CD8-positive, alpha-beta memory T cell (primary cell): ENCODE measurements around the gene ATP11A. TPM values are rescaled to one million over a fixed set of nuclear protein-coding genes. Genes with fewer than 3 reads are reported as not detected.

ENCODE experiments used
- CTCF ChIA-PET: fragments of 350-600 bp; sonication (Branson Sonifier 250); formaldehyde crosslinking; loops from one replicate; lab custom pipeline; 2021; ENCODE audit warnings: antibody characterized with exemption; lab: Charles Lee
- POLR2A ChIA-PET: fragments of 350-600 bp; sonication (Branson Sonifier 250); formaldehyde crosslinking; loops from one replicate; lab custom pipeline; 2021; ENCODE audit warnings: antibody characterized with exemption; lab: Charles Lee
- DNase-seq, 5 donors: peaks; one replicate each; pipeline versions ENCODE4 v3.0.0 to v3.0.0-alpha.2; 2020 to 2022; ENCODE audit warnings: mixed read lengths in 1 of 5
- H3K27ac ChIP-seq: one replicate; pipeline ENCODE4 v1.7.0; 2013; ENCODE audit warnings: low read depth, mild to moderate bottlenecking, low read length, moderate library complexity
- H3K27me3 ChIP-seq: 2 replicates; pipeline ENCODE4 v1.7.0; 2013; ENCODE audit warnings: low read length, mild to moderate bottlenecking; ENCODE audit not compliant: insufficient read depth, poor library complexity, severe bottlenecking
- H3K36me3 ChIP-seq: 2 replicates; pipeline ENCODE4 v1.7.0; 2013; ENCODE audit warnings: mild to moderate bottlenecking, low read length, moderate library complexity; ENCODE audit not compliant: insufficient read depth
- H3K4me1 ChIP-seq: 2 replicates; pipeline ENCODE4 v1.7.0; 2013; ENCODE audit warnings: mild to moderate bottlenecking, low read length, moderate library complexity; ENCODE audit not compliant: insufficient read depth
- H3K4me3 ChIP-seq: 2 replicates; pipeline ENCODE4 v1.7.0; 2013; ENCODE audit warnings: mild to moderate bottlenecking, low read length
- H3K9me3 ChIP-seq: 2 replicates; pipeline ENCODE4 v1.7.0; 2013; ENCODE audit warnings: mild to moderate bottlenecking, low read length
- H3K27ac Mint-ChIP-seq, 8 donors: one replicate each; pipeline ENCODE4 v1.8.0; 2020 to 2021; ENCODE audit warnings: mixed read lengths in 8 of 8, mild to moderate bottlenecking in 6 of 8, inconsistent platforms in 3 of 8, moderate library complexity in 3 of 8
- H3K27me3 Mint-ChIP-seq, 2 donors: one replicate each; pipeline ENCODE4 v1.8.0; 2020 to 2021; ENCODE audit warnings: mixed read lengths in 2 of 2, mild to moderate bottlenecking in 1 of 2, moderate library complexity in 1 of 2
- H3K36me3 Mint-ChIP-seq, 3 donors: one replicate each; pipeline ENCODE4 v1.8.0; 2020 to 2021; ENCODE audit warnings: mixed read lengths in 3 of 3, inconsistent platforms in 1 of 3, mild to moderate bottlenecking in 1 of 3
- H3K4me1 Mint-ChIP-seq, 3 donors: one replicate each; pipeline ENCODE4 v1.8.0; 2020 to 2021; ENCODE audit warnings: mixed read lengths in 3 of 3, inconsistent platforms in 1 of 3, mild to moderate bottlenecking in 1 of 3
- H3K4me3 Mint-ChIP-seq, 7 donors: one replicate each; pipeline ENCODE4 v1.8.0; 2020 to 2021; ENCODE audit warnings: mixed read lengths in 7 of 7, mild to moderate bottlenecking in 6 of 7, moderate library complexity in 4 of 7, inconsistent platforms in 2 of 7
- H3K9me3 Mint-ChIP-seq, 5 donors: one replicate each; pipeline ENCODE4 v1.8.0; 2020 to 2022; ENCODE audit warnings: mixed read lengths in 5 of 5, mild to moderate bottlenecking in 3 of 5, moderate library complexity in 2 of 5, inconsistent platforms in 1 of 5
- polyA plus RNA-seq: library from polyadenylated mRNA; unstranded; fragments of 300-500 nt; fragmentation: Illumina TruSeq; gene quantifications from one replicate; pipeline ENCODE4 v1.2.3, GENCODE V29; 2021
- total RNA-seq, 2 experiments: library from RNA; stranded (reverse); gene quantifications; one replicate each; pipeline ENCODE4 v1.2.3, GENCODE V29; 2021

Gene ATP11A
- total and polyA plus RNA-seq, 3 experiments from 2014 or later, result 4.5 to 34.6 (median 34.0) TPM

DNA sequence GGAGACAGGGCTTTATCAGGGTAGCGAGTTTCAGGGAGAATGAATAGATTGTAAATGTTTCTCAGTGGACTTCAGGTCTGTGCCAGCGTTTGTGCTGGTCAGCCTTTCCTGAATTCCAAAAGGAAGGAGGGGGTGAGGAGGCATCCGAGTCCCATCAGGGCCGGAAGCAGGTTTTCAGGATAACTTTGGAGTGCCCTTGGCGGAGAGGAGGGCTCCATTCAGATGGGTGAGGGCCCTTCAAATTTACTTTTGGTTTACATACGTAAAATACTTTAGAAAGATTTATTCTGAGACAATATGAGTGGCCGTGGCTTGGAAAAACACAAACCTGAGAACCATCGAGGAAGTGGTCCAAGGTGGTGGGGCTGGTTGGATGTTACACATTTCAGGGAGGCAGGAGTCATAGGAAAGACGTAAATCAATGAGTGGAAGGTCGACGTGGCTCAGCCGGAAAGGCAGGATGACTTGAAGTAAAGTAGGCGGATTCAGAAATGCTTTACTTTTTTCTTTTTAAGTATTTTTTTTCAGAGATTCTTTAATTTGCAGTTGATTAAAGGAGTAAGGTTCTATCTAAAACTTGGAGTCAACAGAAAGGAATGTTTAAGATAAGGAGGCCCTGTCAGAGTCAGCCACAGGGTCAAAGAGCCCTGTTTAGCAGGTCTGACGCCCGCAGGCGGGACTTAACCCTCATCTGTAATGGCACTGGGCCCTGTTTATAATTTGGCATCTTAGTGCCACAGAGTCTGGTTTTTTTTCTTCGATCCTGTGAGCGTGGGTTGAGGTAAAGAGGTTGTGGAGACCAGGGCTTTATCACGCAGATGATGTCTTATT is 32.8 kb downstream of the ATP11A start:
- H3K27ac Mint-ChIP-seq, result peak overlapping the region in 4 of 8 donors; percentile 16 to 83 (median 69)
- no peaks in the 10 kb centered on the region for H3K9me3 Mint-ChIP-seq
- no peak for DNase-seq
- POLR2A ChIA-PET, result no interaction called here
- no peaks in the 10 kb centered on the region for H3K36me3 ChIP-seq
- no peaks in the 10 kb centered on the region for H3K27me3 ChIP-seq
- H3K4me3 Mint-ChIP-seq, result no peak overlapping the region
- H3K36me3 Mint-ChIP-seq, result peaks cover 0 to 7% (median 4%) of the 10 kb centered on the region in 3 donors
- no peak overlapping the region for H3K4me3 ChIP-seq
- H3K27me3 Mint-ChIP-seq, result peaks cover 0 to 1% of the 10 kb centered on the region in 2 donors
- H3K27ac ChIP-seq, result no peak overlapping the region
- H3K4me1 Mint-ChIP-seq, result peaks cover 26 to 44% (median 28%) of the 10 kb centered on the region in 3 donors
- CTCF ChIA-PET, result no interaction called here
- no peaks in the 10 kb centered on the region for H3K9me3 ChIP-seq
- H3K4me1 ChIP-seq, result peaks cover 14% of the 10 kb centered on the region

GRCh38 chr13:112723771-112724170 is 33.9 kb downstream of the ATP11A start:
- Histone ChIP-seq H3K4me3 (no peak overlapping the region), H3K9me3 (no peaks in the 10 kb centered on the region), H3K4me1 (peaks cover 14% of the 10 kb centered on the region), H3K36me3 (no peaks in the 10 kb centered on the region), H3K27me3 (no peaks in the 10 kb centered on the region), H3K27ac (no peak overlapping the region)
- Mint-ChIP-seq H3K9me3 (no peaks in the 10 kb centered on the region), H3K4me1 (peaks cover 26 to 44% (median 28%) of the 10 kb centered on the region in 3 donors), H3K36me3 (peaks cover 0 to 7% (median 3%) of the 10 kb centered on the region in 3 donors), H3K27ac (no peak overlapping the region), H3K4me3 (no peak overlapping the region), H3K27me3 (peaks cover 0 to 1% of the 10 kb centered on the region in 2 donors)
- DNase-seq, result no peak
- POLR2A ChIA-PET, result no interaction called here
- CTCF ChIA-PET, result no interaction called here

DNA sequence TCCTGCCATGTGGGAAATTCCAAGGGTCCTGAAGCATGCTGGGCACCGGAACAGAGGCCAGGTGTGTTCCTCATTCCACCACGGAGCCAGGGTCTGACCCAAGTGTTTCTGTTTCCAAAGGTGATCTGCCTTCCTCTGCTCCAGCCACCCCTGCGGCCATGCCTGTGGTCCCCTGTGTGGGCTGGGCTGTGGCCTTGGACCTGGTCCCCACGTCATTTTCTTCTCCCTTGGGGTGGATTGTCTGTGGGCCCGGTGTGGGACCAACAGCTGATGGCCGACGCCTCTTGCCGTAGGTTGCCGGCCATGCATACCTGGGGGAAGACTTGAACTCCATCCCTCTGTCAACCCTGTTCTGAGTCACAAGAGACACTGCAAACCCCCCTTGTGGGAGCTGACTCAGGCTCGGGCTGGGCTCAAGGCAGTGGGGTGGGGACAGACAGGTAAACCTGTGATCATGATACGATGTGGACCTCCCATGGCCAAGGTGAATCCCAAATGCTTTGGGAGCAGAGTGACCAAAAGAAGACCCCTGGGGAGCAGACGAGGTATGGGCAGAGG is 35.0 kb downstream of the ATP11A start:
- CTCF ChIA-PET, result no interaction called here

DNA sequence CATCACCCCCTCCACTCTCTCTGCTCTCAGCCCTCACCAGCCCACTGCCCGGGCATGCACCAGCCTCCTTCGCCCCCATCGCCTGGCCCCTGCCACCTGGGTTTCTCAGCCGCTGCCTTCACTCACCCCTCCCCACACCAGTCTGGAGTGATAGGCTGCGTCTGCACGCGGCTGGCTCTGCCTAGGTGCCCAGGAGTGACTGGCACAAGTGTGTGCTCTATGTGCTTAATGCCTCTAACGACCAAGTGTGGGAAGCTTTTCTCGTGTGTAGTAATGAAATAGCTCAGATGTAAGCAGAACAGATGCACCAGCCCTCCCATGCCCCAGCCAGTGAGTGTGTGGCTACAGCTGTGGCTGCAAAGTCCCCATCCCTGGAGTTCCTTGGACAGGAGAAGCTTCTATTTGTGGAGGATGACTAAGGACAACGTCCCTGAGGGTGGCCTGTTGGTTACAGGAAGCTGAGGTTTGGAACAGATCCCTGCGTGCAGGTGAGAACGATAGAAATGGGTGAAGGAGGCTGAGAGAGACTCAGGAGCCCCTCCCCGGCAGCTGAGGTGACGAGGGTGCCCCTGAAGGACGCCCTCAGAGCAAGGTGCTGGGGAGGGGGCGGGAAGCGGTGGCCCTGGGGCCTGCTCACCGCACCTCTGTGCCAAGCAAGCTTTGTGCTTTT is 35.6 kb downstream of the ATP11A start:
- POLR2A ChIA-PET, result no interaction called here
- Histone ChIP-seq H3K9me3 (no peaks in the 10 kb centered on the region), H3K27ac (no peak overlapping the region), H3K4me3 (no peak overlapping the region), H3K27me3 (no peaks in the 10 kb centered on the region), H3K4me1 (peaks cover 14% of the 10 kb centered on the region), H3K36me3 (no peaks in the 10 kb centered on the region)
- Mint-ChIP-seq H3K36me3 (peaks cover 0 to 2% (median 0%) of the 10 kb centered on the region in 3 donors), H3K4me1 (peaks cover 26 to 44% (median 28%) of the 10 kb centered on the region in 3 donors), H3K27ac (peak overlapping the region in 4 of 8 donors; percentile 11 to 83 (median 74)), H3K27me3 (peaks cover 0 to 1% of the 10 kb centered on the region in 2 donors), H3K9me3 (no peaks in the 10 kb centered on the region), H3K4me3 (peak overlapping the region in 5 of 7 donors; percentile 5 to 55 (median 44))
- CTCF ChIA-PET, result no interaction called here
- DNase-seq, result peak in 1 of 5 donors; percentile 3

More for the DNA sequence above, 35.0 kb downstream of the ATP11A start:
- Mint-ChIP-seq H3K4me1 (peaks cover 26 to 44% (median 28%) of the 10 kb centered on the region in 3 donors), H3K27ac (no peak overlapping the region), H3K36me3 (peaks cover 0 to 4% (median 0%) of the 10 kb centered on the region in 3 donors), H3K4me3 (no peak overlapping the region), H3K9me3 (no peaks in the 10 kb centered on the region), H3K27me3 (peaks cover 0 to 1% of the 10 kb centered on the region in 2 donors)
- POLR2A ChIA-PET, result no interaction called here
- H3K27me3 ChIP-seq, result no peaks in the 10 kb centered on the region
- DNase-seq, result no peak
- no peaks in the 10 kb centered on the region for H3K9me3 ChIP-seq
- no peaks in the 10 kb centered on the region for H3K36me3 ChIP-seq
- H3K27ac ChIP-seq, result no peak overlapping the region
- H3K4me1 ChIP-seq, result peaks cover 14% of the 10 kb centered on the region
- H3K4me3 ChIP-seq, result no peak overlapping the region

DNA sequence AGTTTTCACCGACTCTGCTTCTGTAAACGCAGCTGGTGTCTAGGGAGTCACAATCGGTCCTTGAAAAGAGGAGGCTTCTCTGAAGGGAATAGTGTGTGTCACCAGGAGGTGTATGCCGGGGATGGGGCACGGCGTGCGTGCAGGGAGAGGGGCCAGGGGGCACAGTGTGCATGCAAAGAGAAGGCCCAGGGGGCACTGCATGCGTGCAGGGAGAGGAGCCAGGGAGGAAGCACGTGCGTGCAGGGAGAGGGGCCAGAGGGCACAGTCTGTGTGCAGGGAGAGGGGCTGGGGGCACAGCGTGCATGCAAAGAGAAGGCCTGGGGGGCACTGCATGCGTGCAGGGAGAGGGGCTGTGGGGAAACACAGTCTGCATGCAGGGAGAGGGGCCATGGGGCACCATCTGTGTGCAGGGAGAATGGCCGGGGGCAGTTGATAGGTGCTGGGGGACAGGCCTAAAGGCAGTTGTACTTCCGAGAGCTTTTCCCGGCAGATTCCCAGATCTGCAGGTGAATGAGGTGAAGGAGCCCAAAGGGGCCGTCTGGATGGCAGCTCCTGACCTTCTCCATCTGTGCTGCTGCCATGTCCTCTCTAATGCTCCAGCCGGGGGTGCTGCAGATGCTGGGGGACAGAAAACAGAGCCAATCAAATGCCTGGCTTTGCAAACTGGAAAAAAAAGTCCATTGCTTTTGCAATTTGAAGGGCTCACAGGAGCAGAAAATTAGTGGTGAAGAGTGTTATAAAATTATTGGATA is 36.4 kb downstream of the ATP11A start:
- CTCF ChIA-PET, result no interaction called here
- POLR2A ChIA-PET, result no interaction called here
- H3K27me3 ChIP-seq, result no peaks in the 10 kb centered on the region
- H3K4me1 ChIP-seq, result peaks cover 14% of the 10 kb centered on the region
- Mint-ChIP-seq H3K36me3 (no peaks in the 10 kb centered on the region), H3K27me3 (peaks cover 0 to 1% of the 10 kb centered on the region in 2 donors), H3K9me3 (no peaks in the 10 kb centered on the region), H3K4me3 (peak overlapping the region in 4 of 7 donors; percentile 2 to 55 (median 28)), H3K4me1 (peaks cover 22 to 46% (median 31%) of the 10 kb centered on the region in 3 donors), H3K27ac (peak overlapping the region in 2 of 8 donors; percentile 23 to 47)
- H3K27ac ChIP-seq, result no peak overlapping the region
- no peak overlapping the region for H3K4me3 ChIP-seq
- H3K36me3 ChIP-seq, result no peaks in the 10 kb centered on the region
- no peak for DNase-seq
- no peaks in the 10 kb centered on the region for H3K9me3 ChIP-seq

DNA sequence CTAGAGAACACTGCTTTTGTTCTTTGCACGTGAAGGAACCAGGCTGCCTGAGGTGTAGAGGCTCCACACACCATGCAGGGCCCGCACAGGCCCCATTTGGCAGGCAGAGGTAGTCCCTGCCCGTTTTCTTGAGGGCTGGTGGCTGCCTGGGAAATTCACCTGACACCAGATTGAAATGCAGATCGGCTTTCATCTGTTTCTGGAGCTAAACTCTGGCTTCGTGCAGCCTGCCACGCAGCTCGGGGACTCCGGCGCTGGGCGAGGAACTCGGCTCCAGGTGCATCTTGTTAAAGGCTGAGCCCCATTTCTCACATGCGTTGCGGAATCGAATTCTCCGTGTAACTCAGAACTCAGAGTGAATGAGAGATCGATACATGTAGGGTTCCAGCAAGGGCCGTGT is 37.7 kb downstream of the ATP11A start:
- H3K4me3 Mint-ChIP-seq, result no peak overlapping the region
- Histone ChIP-seq H3K4me1 (peaks cover 14% of the 10 kb centered on the region), H3K27ac (no peak overlapping the region), H3K27me3 (no peaks in the 10 kb centered on the region), H3K36me3 (no peaks in the 10 kb centered on the region), H3K9me3 (no peaks in the 10 kb centered on the region), H3K4me3 (no peak overlapping the region)
- no peaks in the 10 kb centered on the region for H3K9me3 Mint-ChIP-seq
- no peak overlapping the region for H3K27ac Mint-ChIP-seq
- peaks cover 15 to 42% (median 27%) of the 10 kb centered on the region in 3 donors for H3K4me1 Mint-ChIP-seq
- ChIA-PET CTCF (no interaction called here), POLR2A (no interaction called here)
- H3K36me3 Mint-ChIP-seq, result no peaks in the 10 kb centered on the region
- no peak for DNase-seq
- H3K27me3 Mint-ChIP-seq, result peaks cover 0 to under 1% of the 10 kb centered on the region in 2 donors

DNA sequence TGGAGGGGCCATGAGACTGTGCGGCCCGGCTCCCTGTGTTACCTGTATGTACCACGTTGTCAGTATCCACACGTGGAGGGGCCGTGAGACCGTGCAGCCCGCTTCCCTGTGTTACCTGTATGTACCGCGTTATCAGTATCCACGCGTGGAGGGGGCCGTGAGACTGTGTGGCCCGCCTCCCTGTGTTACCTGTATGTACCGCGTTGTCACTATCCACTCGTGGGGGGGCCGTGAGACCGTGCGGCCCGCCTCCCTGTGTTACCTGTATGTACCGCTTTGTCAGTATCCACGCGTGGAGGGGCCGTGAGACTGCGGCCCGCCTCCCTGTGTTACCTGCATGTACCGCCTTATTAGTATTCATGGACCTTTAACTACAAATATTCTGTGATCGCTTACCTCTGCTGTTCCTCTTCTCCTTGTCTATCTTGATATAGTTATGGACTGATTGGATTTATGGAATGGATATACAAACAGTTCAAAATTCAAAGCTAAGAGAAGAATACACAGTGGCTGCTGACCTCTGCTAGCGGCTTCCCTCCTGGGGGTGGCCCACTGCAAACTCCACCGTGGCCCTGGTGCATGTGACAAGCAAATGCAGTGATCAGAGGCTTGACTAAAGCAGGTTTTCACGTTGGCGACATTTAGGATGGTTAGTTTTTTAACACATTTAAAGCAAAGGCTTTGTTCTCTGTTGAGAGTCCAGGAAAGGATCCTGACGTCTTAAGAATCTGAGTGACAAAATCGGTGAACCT is 38.7 kb downstream of the ATP11A start:
- no peak overlapping the region for H3K27ac ChIP-seq
- H3K27me3 ChIP-seq, result no peaks in the 10 kb centered on the region
- H3K36me3 ChIP-seq, result no peaks in the 10 kb centered on the region
- no peaks in the 10 kb centered on the region for H3K36me3 Mint-ChIP-seq
- ChIA-PET CTCF (no interaction called here), POLR2A (no interaction called here)
- no peaks in the 10 kb centered on the region for H3K9me3 Mint-ChIP-seq
- no peak for DNase-seq
- H3K27me3 Mint-ChIP-seq, result no peaks in the 10 kb centered on the region
- H3K9me3 ChIP-seq, result no peaks in the 10 kb centered on the region
- H3K4me1 ChIP-seq, result peaks cover 14% of the 10 kb centered on the region
- peaks cover 12 to 36% (median 28%) of the 10 kb centered on the region in 3 donors for H3K4me1 Mint-ChIP-seq
- no peak overlapping the region for H3K27ac Mint-ChIP-seq
- no peak overlapping the region for H3K4me3 Mint-ChIP-seq
- no peak overlapping the region for H3K4me3 ChIP-seq
